Loucy (cell line): ENCODE data around the gene KATNAL2.

Experiments used
- H2AFZ ChIP-seq: fragments of 200-600 bp; sonication (generic); 2 replicates; pipeline ENCODE4 v1.6.0; 2016; ENCODE audit warnings: antibody characterized with exemption, mild to moderate bottlenecking, low read length, moderate library complexity
- H3F3A ChIP-seq: fragments of 200-600 bp; 2 replicates; pipeline ENCODE4 v1.6.0; 2016; ENCODE audit warnings: antibody characterized with exemption, low read depth, mild to moderate bottlenecking
- H3K27me3 ChIP-seq: fragments of 200-600 bp; sonication (generic); 2 replicates; pipeline ENCODE4 v1.6.1; 2014; ENCODE audit warnings: low read length, mild to moderate bottlenecking; ENCODE audit not compliant: insufficient read depth, poor library complexity, severe bottlenecking
- H3K36me3 ChIP-seq: fragments of 200-600 bp; sonication (generic); 2 replicates; pipeline ENCODE4 v1.6.1; 2016; ENCODE audit warnings: low read length; ENCODE audit not compliant: insufficient read depth
- H3K4me1 ChIP-seq: fragments of 200-600 bp; sonication (generic); 2 replicates; pipeline ENCODE4 v1.5.1; 2014; ENCODE audit warnings: low read length, mild to moderate bottlenecking; ENCODE audit not compliant: insufficient read depth, poor library complexity, severe bottlenecking
- H3K4me2 ChIP-seq: fragments of 200-600 bp; sonication (generic); 2 replicates; pipeline ENCODE4 v1.6.0; 2014; ENCODE audit warnings: antibody characterized with exemption, low read length, low read depth, mild to moderate bottlenecking; ENCODE audit not compliant: poor library complexity, severe bottlenecking
- H3K4me3 ChIP-seq: fragments of 200-600 bp; sonication (generic); 2 replicates; pipeline ENCODE4 v1.5.1; 2014; ENCODE audit warnings: low read length, mild to moderate bottlenecking, mixed read lengths; ENCODE audit not compliant: poor library complexity, severe bottlenecking
- H3K79me2 ChIP-seq: fragments of 200-600 bp; sonication (generic); 2 replicates; pipeline ENCODE4 v1.6.1; 2014; ENCODE audit warnings: low read length; ENCODE audit not compliant: insufficient read depth
- H3K9ac ChIP-seq: fragments of 200-600 bp; sonication (generic); 2 replicates; pipeline ENCODE4 v1.6.0; 2014; ENCODE audit warnings: mild to moderate bottlenecking, low read depth, low read length, moderate library complexity; ENCODE audit not compliant: poor library complexity, severe bottlenecking
- H3K9me2 ChIP-seq: fragments of 200-600 bp; sonication (generic); replicated peaks from 2 replicates; pipeline ENCODE4 v1.6.1; 2016; ENCODE audit warnings: low read depth, low read length, mixed read lengths
- H3K9me3 ChIP-seq: fragments of 200-600 bp; sonication (generic); 2 replicates; pipeline ENCODE4 v1.6.1; 2014; ENCODE audit warnings: mild to moderate bottlenecking, antibody characterized with exemption, low read length, low read depth; ENCODE audit not compliant: insufficient read depth
- H4K20me1 ChIP-seq: fragments of 200-600 bp; sonication (generic); 2 replicates; pipeline ENCODE4 v1.6.0; 2014; ENCODE audit warnings: antibody characterized with exemption, low read length, mild to moderate bottlenecking; ENCODE audit not compliant: insufficient read depth, poor library complexity, severe bottlenecking
- EZH2phosphoT487 ChIP-seq: fragments of 200-600 bp; IDR thresholded peaks from 2 replicates; pipeline ENCODE4 v1.6.1; 2018; ENCODE audit warnings: antibody characterized with exemption, mild to moderate bottlenecking, moderate library complexity, borderline replicate concordance
- TF ChIP-seq, protein P1 (sequence below): fragments of 200-600 bp; sonication (generic); conservative IDR thresholded peaks from 2 replicates; pipeline ENCODE4 v1.5.1; 2014; ENCODE audit warnings: mild to moderate bottlenecking, antibody characterized with exemption, low read length

The KATNAL2 gene

DNA sequence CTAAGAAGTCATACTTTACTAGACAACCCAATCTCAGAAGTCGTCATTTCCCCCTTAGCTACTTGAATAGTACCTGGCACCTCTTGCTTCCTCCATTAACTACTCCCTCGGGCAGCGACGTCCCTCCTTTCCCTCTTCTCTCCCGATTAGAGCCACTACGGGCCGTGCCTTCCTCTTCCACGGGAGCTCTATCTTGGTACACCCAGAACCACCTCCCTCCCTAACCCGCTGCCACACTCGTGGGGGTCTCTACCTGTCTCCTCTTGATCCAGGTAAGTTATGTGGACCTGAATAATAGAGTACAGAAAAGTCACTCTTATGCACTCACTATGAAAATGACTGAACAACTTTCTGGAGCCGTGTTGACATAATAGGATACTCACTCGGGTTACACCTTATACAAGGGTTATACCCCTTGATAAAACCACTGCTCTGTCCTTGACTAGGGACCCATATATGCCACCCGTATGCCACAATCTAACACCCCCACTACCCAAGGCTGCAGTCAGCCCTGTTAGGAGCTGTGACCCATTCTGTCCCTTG is 233.5 kb downstream of the KATNAL2 start:
- no peaks in the 10 kb centered on the region for H3K9me2 ChIP-seq
- H3K4me2 ChIP-seq, result peak overlapping the region; percentile 92
- peak overlapping the region; percentile 87 for H3K4me3 ChIP-seq
- TF ChIP-seq, protein P1, sequence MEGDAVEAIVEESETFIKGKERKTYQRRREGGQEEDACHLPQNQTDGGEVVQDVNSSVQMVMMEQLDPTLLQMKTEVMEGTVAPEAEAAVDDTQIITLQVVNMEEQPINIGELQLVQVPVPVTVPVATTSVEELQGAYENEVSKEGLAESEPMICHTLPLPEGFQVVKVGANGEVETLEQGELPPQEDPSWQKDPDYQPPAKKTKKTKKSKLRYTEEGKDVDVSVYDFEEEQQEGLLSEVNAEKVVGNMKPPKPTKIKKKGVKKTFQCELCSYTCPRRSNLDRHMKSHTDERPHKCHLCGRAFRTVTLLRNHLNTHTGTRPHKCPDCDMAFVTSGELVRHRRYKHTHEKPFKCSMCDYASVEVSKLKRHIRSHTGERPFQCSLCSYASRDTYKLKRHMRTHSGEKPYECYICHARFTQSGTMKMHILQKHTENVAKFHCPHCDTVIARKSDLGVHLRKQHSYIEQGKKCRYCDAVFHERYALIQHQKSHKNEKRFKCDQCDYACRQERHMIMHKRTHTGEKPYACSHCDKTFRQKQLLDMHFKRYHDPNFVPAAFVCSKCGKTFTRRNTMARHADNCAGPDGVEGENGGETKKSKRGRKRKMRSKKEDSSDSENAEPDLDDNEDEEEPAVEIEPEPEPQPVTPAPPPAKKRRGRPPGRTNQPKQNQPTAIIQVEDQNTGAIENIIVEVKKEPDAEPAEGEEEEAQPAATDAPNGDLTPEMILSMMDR, result no peak
- TF ChIP-seq EZH2phosphoT487, result no peak
- no peaks in the 10 kb centered on the region for H3F3A ChIP-seq
- peak overlapping the region; percentile 95 for H2AFZ ChIP-seq
- no peaks in the 10 kb centered on the region for H3K9me3 ChIP-seq
- peaks cover 41% of the 10 kb centered on the region for H3K79me2 ChIP-seq
- peaks cover 21% of the 10 kb centered on the region; the same call in 1 of the 2 replicates for H3K36me3 ChIP-seq
- H3K4me1 ChIP-seq, result peaks cover 36% of the 10 kb centered on the region
- H3K27me3 ChIP-seq, result no peaks in the 10 kb centered on the region
- H3K9ac ChIP-seq, result peak overlapping the region; percentile 82
- no peaks in the 10 kb centered on the region for H4K20me1 ChIP-seq

- Histone ChIP-seq H3K27me3 (no peaks in the 10 kb centered on the region), H3K36me3 (peaks cover 24% of the 10 kb centered on the region; the same call in 1 of the 2 replicates), H3F3A (no peaks in the 10 kb centered on the region), H3K4me1 (peaks cover 32% of the 10 kb centered on the region), H3K9ac (peak overlapping the region; percentile 82), H3K4me3 (peak overlapping the region; percentile 87), H3K9me2 (no peaks in the 10 kb centered on the region), H4K20me1 (no peaks in the 10 kb centered on the region), H2AFZ (no peak overlapping the region), H3K79me2 (peaks cover 35% of the 10 kb centered on the region), H3K4me2 (peak overlapping the region; percentile 92), H3K9me3 (no peaks in the 10 kb centered on the region)
- TF ChIP-seq, protein P1, result no peak
- TF ChIP-seq EZH2phosphoT487, result no peak
Measured at GRCh38 chr18:47151439-47151838, 234.0 kb downstream of the KATNAL2 start.
